OCI-LY7 (cell line): Measurements from ENCODE around the gene PCCA. TPM values are rescaled to one million over a fixed set of nuclear protein-coding genes. Genes with fewer than 3 reads are reported as not detected.

Experiments used
- BruUV-seq: library from RNA; stranded (reverse); fragments of 400-500 nt; replicated peaks from 2 replicates; lab custom pipeline; 2021; lab: Mats Ljungman, UMichigan
- CTCF ChIA-PET: fragments of 300-600 bp; sonication (Branson Sonifier 250); formaldehyde crosslinking; loops from one replicate; lab custom pipeline; 2022; ENCODE audit warnings: antibody characterized with exemption; ENCODE audit not compliant: unreplicated experiment; lab: Charles Lee
- POLR2A ChIA-PET: fragments of 300-600 bp; sonication (Branson Sonifier 250); formaldehyde crosslinking; loops from one replicate; lab custom pipeline; 2022; ENCODE audit warnings: antibody characterized with exemption; lab: Charles Lee
- DNase-seq: peaks from one replicate; pipeline ENCODE4 v3.0.0-alpha.2; 2015; ENCODE audit warnings: low spot score
- H2AFZ ChIP-seq: fragments of 200-600 bp; sonication (generic), shearing (Covaris generic); 2 replicates; pipeline ENCODE4 v1.6.1; 2014; ENCODE audit warnings: mild to moderate bottlenecking, antibody characterized with exemption, low read length, moderate library complexity
- H3K27ac ChIP-seq: fragments of 200-600 bp; sonication (generic); 2 replicates; pipeline ENCODE4 v1.5.1; 2014; ENCODE audit warnings: mixed run types, low read depth, mild to moderate bottlenecking, moderate library complexity, low read length, inconsistent platforms; ENCODE audit not compliant: poor library complexity, severe bottlenecking
- H3K36me3 ChIP-seq: fragments of 200-600 bp; sonication (generic); 2 replicates; pipeline ENCODE4 v1.6.1; 2014; ENCODE audit warnings: mild to moderate bottlenecking, antibody characterized with exemption, low read length, moderate library complexity, mixed read lengths; ENCODE audit not compliant: insufficient read depth
- H3K4me1 ChIP-seq: fragments of 200-600 bp; sonication (generic); 2 replicates; pipeline ENCODE4 v1.5.1; 2014; ENCODE audit warnings: mild to moderate bottlenecking, low read length; ENCODE audit not compliant: insufficient read depth, poor library complexity, severe bottlenecking
- H3K4me2 ChIP-seq: fragments of 200-600 bp; sonication (generic); 2 replicates; pipeline ENCODE4 v1.6.1; 2014; ENCODE audit warnings: mild to moderate bottlenecking, low read length
- H3K4me3 ChIP-seq: fragments of 200-600 bp; sonication (generic); 2 replicates; pipeline ENCODE4 v1.5.1; 2014; ENCODE audit warnings: mild to moderate bottlenecking, low read depth, low read length; ENCODE audit not compliant: poor library complexity, severe bottlenecking
- H3K79me2 ChIP-seq: fragments of 200-600 bp; sonication (generic); 2 replicates; pipeline ENCODE4 v1.6.1; 2016; ENCODE audit warnings: low read depth, mild to moderate bottlenecking, low read length, moderate library complexity, mixed read lengths; ENCODE audit not compliant: insufficient read depth
- H3K9me2 ChIP-seq: fragments of 200-600 bp; sonication (generic); 2 replicates; pipeline ENCODE4 v1.6.1; 2016; ENCODE audit warnings: mild to moderate bottlenecking, low read length, mixed read lengths; ENCODE audit not compliant: insufficient read depth
- H3K9me3 ChIP-seq: fragments of 200-600 bp; sonication (generic); 2 replicates; pipeline ENCODE4 v1.6.1; 2014; ENCODE audit warnings: mild to moderate bottlenecking, mixed run types, low read length, mixed read lengths
- H4K20me1 ChIP-seq: fragments of 200-600 bp; sonication (generic); 2 replicates; pipeline ENCODE4 v1.6.1; 2014; ENCODE audit warnings: mild to moderate bottlenecking, antibody characterized with exemption, low read length, moderate library complexity, mixed read lengths; ENCODE audit not compliant: insufficient read depth
- CTCF ChIP-seq: fragments of 200-600 bp; sonication (generic); conservative IDR thresholded peaks from 2 replicates; pipeline ENCODE4 v1.5.1; 2014; ENCODE audit warnings: mild to moderate bottlenecking, antibody characterized with exemption, low read length, moderate library complexity, mixed read lengths
- EZH2phosphoT487 ChIP-seq: fragments of 200-600 bp; sonication (generic); IDR thresholded peaks from 2 replicates; pipeline ENCODE4 v1.6.1; 2018; ENCODE audit warnings: low read depth, borderline replicate concordance, mild to moderate bottlenecking, mixed run types, antibody characterized with exemption, low read length, moderate library complexity, mixed read lengths
- intact Hi-C: fragments of 100-400 bp; cut with micrococcal nuclease; formaldehyde crosslinking; loops from one replicate; pipeline ENCODE4 v1.10.0; 2022; ENCODE audit not compliant: unreplicated experiment
- total RNA-seq, 2 experiments: library from RNA; depleted of rRNA in 1 of 2; stranded (reverse); fragments of >200 nt in 1 of 2; shearing (Covaris generic) in 1 of 2; gene quantifications; 2 replicates each; pipeline ENCODE4 v1.2.3, GENCODE V29; 2014 to 2022

Gene PCCA
- total RNA-seq, 2 experiments from 2014 or later = 2.7 to 7.2 TPM

DNA sequence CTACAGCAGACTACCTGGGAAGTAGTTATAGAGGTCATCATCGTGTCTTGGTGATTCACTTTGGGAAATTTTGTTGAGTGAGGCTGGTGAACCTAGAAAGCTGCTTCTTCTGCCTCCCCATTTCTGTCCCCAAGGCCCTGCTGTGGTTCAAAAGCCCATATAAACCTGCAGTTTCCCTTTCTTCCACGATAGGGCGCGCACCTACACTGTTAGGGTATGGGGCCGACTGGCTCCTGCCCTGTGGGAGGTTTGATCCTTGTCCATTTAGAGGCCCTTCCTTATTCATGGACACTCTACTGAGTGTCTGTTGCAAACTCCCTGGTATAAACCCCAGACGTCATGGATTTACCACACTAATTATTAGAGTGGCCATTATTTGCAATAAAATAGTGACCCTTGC, 307.9 kb downstream of the PCCA start:
- H4K20me1 ChIP-seq = no peaks in the 10 kb centered on the region
- no peaks in the 10 kb centered on the region for H3K4me1 ChIP-seq
- POLR2A ChIA-PET = no interaction called here
- CTCF ChIA-PET = no interaction called here
- H2AFZ ChIP-seq = no peak overlapping the region
- intact Hi-C loops = no loop called here
- TF ChIP-seq EZH2phosphoT487 = no peak
- TF ChIP-seq CTCF = no peak
- BruUV-seq = no TSS peak
- no peaks in the 10 kb centered on the region for H3K9me3 ChIP-seq
- DNase-seq = no peak
- no peak overlapping the region for H3K4me3 ChIP-seq
- H3K9me2 ChIP-seq = no peaks in the 10 kb centered on the region
- no peak overlapping the region for H3K27ac ChIP-seq
- H3K79me2 ChIP-seq = no peaks in the 10 kb centered on the region
- H3K36me3 ChIP-seq = no peaks in the 10 kb centered on the region
- no peak overlapping the region for H3K4me2 ChIP-seq

DNA sequence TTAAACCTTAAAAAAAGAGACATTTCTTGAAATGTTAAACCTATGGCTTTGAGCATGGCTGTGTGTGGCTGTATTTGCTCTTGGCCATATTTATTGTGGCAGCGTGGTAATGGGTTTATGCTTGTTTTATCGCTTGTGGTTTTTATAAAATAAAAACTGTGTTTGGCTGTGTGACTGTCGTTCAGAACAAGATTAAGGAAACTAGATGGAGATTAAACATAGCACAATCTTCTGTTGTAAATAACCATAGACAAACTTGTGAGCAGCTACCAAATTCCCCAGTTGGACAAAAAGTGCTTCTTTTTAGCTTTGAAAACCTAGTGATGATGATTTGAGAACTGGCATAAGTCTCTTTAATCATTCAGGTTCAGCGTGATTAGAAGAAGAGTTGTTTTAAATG, 308.7 kb downstream of the PCCA start:
- TF ChIP-seq EZH2phosphoT487 (no peak), CTCF (no peak)
- no peak overlapping the region for H2AFZ ChIP-seq
- no peaks in the 10 kb centered on the region for H3K9me2 ChIP-seq
- no peaks in the 10 kb centered on the region for H3K9me3 ChIP-seq
- no peaks in the 10 kb centered on the region for H3K4me1 ChIP-seq
- no peak overlapping the region for H3K4me2 ChIP-seq
- BruUV-seq = no TSS peak
- ChIA-PET POLR2A (no interaction called here), CTCF (no interaction called here)
- no peaks in the 10 kb centered on the region for H3K79me2 ChIP-seq
- no peaks in the 10 kb centered on the region for H3K36me3 ChIP-seq
- no peak for DNase-seq
- no peaks in the 10 kb centered on the region for H4K20me1 ChIP-seq
- intact Hi-C loops = no loop called here
- H3K27ac ChIP-seq = no peak overlapping the region
- H3K4me3 ChIP-seq = no peak overlapping the region

GRCh38 chr13:100398360-100398759, 309.5 kb downstream of the PCCA start:
- Histone ChIP-seq H3K4me2 (no peak overlapping the region), H3K4me3 (no peak overlapping the region), H3K79me2 (no peaks in the 10 kb centered on the region), H2AFZ (no peak overlapping the region), H3K4me1 (no peaks in the 10 kb centered on the region), H3K9me2 (no peaks in the 10 kb centered on the region), H3K27ac (no peak overlapping the region), H4K20me1 (no peaks in the 10 kb centered on the region), H3K36me3 (no peaks in the 10 kb centered on the region), H3K9me3 (no peaks in the 10 kb centered on the region)
- TF ChIP-seq EZH2phosphoT487 (no peak), CTCF (no peak)
- intact Hi-C loops = no loop called here
- DNase-seq = no peak
- POLR2A ChIA-PET = no interaction called here
- no TSS peak for BruUV-seq
- CTCF ChIA-PET = no interaction called here
